Tibial nerve (tissue), 4 donors: ENCODE measurements around the gene NNMT.

Experiments
- CTCF ChIP-seq, 5 experiments: fragments of 200-600 bp in 3 of 5; fragments of 450-650 bp in 2 of 5; sonication (generic) in 3 of 5; IDR thresholded peaks; one replicate each; pipeline ENCODE4 v1.5.1; 2016 to 2019; ENCODE audit warnings: antibody characterized with exemption in 5 of 5, mild to moderate bottlenecking in 3 of 5, moderate library complexity in 2 of 5
- EP300 ChIP-seq, 2 donors: sonication (generic); formaldehyde crosslinking; IDR thresholded peaks; one replicate each; pipeline ENCODE4 v1.6.1; 2017; ENCODE audit warnings: antibody characterized with exemption in 2 of 2, mild to moderate bottlenecking in 1 of 2
- POLR2A ChIP-seq, 2 donors: fragments of 450-650 bp; IDR thresholded peaks; one replicate each; pipeline ENCODE4 v1.6.1; 2017; ENCODE audit warnings: antibody characterized with exemption in 2 of 2, mild to moderate bottlenecking in 2 of 2, moderate library complexity in 2 of 2

DNA sequence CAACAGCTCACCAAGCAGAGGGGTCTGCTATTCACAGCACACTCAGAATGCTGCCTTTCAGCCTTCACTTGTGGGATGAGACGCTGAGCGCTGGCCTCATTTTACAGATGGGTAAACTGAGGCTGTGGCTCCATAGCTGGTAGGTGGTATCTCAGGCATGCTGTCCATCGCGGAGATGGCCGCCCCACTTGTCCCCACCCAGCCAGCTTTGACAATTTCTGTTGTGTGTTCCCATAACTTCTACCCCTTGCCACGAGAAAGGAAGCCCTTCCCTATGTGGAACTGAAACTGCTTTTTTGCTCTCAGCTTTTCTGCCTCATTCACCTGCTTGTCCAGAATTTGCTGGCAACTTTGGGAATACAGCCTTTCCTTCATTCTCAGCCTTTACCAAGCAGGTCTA is 36.1 kb upstream of the NNMT start:
- TF ChIP-seq CTCF (IDR thresholded peaks at IDR 0.05) (no peak), POLR2A (IDR thresholded peaks at IDR 0.05) (no peak), EP300 (IDR thresholded peaks at IDR 0.05) (peak in 1 of 2 donors; percentile 5)
